AML-193 (cell line): Measurements from ENCODE around the gene MLXIPL.
"Not testable (repeated sequence)": the region's sequence is repeated elsewhere in the genome, so short reads cannot be mapped to it uniquely, and the experiment has no call there.

ENCODE experiments used
- DNase-seq, 2 experiments: peaks; one replicate each; lab custom pipeline; 2025; lab: John Stamatoyannopoulos, UW

Gene MLXIPL

GRCh38 chr7:73612598-73613269, 11.6 kb downstream of the MLXIPL start:
- no peak for DNase-seq

- DNase-seq: no peak
These were observed 13.2 kb downstream of the MLXIPL start for GRCh38 chr7:73611017-73611555.

- no peak for DNase-seq
These were observed 14.2 kb downstream of the MLXIPL start for GRCh38 chr7:73610105-73610504.

GRCh38 chr7:73607692-73607983, 16.7 kb downstream of the MLXIPL start:
- DNase-seq: not testable (repeated sequence)

- peak in 1 of 2 experiments; percentile 13 for DNase-seq
These were observed 17.3 kb downstream of the MLXIPL start for GRCh38 chr7:73606801-73607691.

GRCh38 chr7:73605601-73606220, 18.6 kb downstream of the MLXIPL start:
- no peak for DNase-seq

GRCh38 chr7:73602721-73603651, 21.3 kb downstream of the MLXIPL start:
- no peak for DNase-seq

GRCh38 chr7:73599916-73600315, 24.4 kb downstream of the MLXIPL start:
- DNase-seq: no peak

GRCh38 chr7:73599151-73599882, 25.0 kb downstream of the MLXIPL start:
- DNase-seq: no peak

GRCh38 chr7:73597978-73598782, 26.1 kb downstream of the MLXIPL start:
- no peak for DNase-seq

GRCh38 chr7:73596191-73597065, 27.9 kb downstream of the MLXIPL start:
- no peak for DNase-seq

- DNase-seq: no peak
These were observed 29.0 kb downstream of the MLXIPL start for GRCh38 chr7:73595358-73595757.

- no peak for DNase-seq
These were observed 30.9 kb downstream of the MLXIPL start for GRCh38 chr7:73593207-73594045.

GRCh38 chr7:73586911-73587310, 37.4 kb downstream of the MLXIPL start:
- DNase-seq: no peak

- DNase-seq: no peak
These were observed 39.1 kb downstream of the MLXIPL start for GRCh38 chr7:73585196-73585595.

GRCh38 chr7:73582664-73583202, 41.6 kb downstream of the MLXIPL start:
- DNase-seq: no peak

GRCh38 chr7:73581006-73581405, 43.3 kb downstream of the MLXIPL start:
- not testable (repeated sequence) for DNase-seq
